Left renal cortex interstitium (tissue), 4 donors: ENCODE results near the gene DLGAP1. TPM values are rescaled to one million over a fixed set of nuclear protein-coding genes. Genes with fewer than 3 reads are reported as not detected.

Source experiments
- DNase-seq, 4 donors: peaks; one replicate each; pipeline ENCODE4 v3.0.0-alpha.2; 2013; ENCODE audit warnings: low read depth in 4 of 4, low spot score in 2 of 4, missing footprints in 1 of 4
- polyA plus RNA-seq, 4 donors: library from polyadenylated mRNA; unstranded; fragments of 120-200 nt; gene quantifications; one replicate each; pipeline ENCODE4 v1.2.1, GENCODE V29; 2013; ENCODE audit not compliant: insufficient read length in 4 of 4

DLGAP1 gene
- polyA plus RNA-seq, 4 donors, result 4.1 to 5.3 (median 4.9) TPM

GRCh38 chr18:3748086-3748485 is 707.0 kb downstream of the DLGAP1 start:
- no peak for DNase-seq

GRCh38 chr18:3747176-3747973 is 707.7 kb downstream of the DLGAP1 start:
- DNase-seq, result no peak

- DNase-seq, result no peak
Observed at GRCh38 chr18:3742541-3742940, 712.6 kb downstream of the DLGAP1 start.

- DNase-seq, result no peak
Observed at GRCh38 chr18:3741333-3741732, 713.8 kb downstream of the DLGAP1 start.

GRCh38 chr18:3728704-3729437 is 726.2 kb downstream of the DLGAP1 start:
- no peak for DNase-seq

GRCh38 chr18:3727274-3727673 is 727.8 kb downstream of the DLGAP1 start:
- DNase-seq, result no peak

GRCh38 chr18:3726238-3726951 is 728.7 kb downstream of the DLGAP1 start:
- DNase-seq, result no peak

- no peak for DNase-seq
Observed at GRCh38 chr18:3725115-3725514, 730.0 kb downstream of the DLGAP1 start.

GRCh38 chr18:3723554-3723953 is 731.6 kb downstream of the DLGAP1 start:
- DNase-seq, result no peak

GRCh38 chr18:3722649-3723433 is 732.3 kb downstream of the DLGAP1 start:
- DNase-seq, result no peak

- no peak for DNase-seq
Observed at GRCh38 chr18:3721771-3722648, 733.1 kb downstream of the DLGAP1 start.

GRCh38 chr18:3720818-3721545 is 734.1 kb downstream of the DLGAP1 start:
- DNase-seq, result no peak

GRCh38 chr18:3720159-3720558 is 734.9 kb downstream of the DLGAP1 start:
- no peak for DNase-seq

- DNase-seq, result no peak
Observed at GRCh38 chr18:3717376-3718025, 737.6 kb downstream of the DLGAP1 start.

GRCh38 chr18:3716116-3716660 is 738.9 kb downstream of the DLGAP1 start:
- DNase-seq, result no peak

GRCh38 chr18:3715231-3716080 is 739.7 kb downstream of the DLGAP1 start:
- DNase-seq, result no peak

- DNase-seq, result no peak
Observed at GRCh38 chr18:3713708-3714107, 741.4 kb downstream of the DLGAP1 start.
